HG02571 (cell line): ENCODE data around the gene FSTL4.
"Not testable (repeated sequence)": the region's sequence is repeated elsewhere in the genome, so short reads cannot be mapped to it uniquely, and the experiment has no call there.

Experiments
- ATAC-seq: cut with Tn5 transposase; IDR thresholded peaks from one replicate; pipeline ENCODE4 v1.9.1; 2021; ENCODE audit warnings: mild to moderate bottlenecking, moderate library complexity; ENCODE audit not compliant: unreplicated experiment

The FSTL4 gene

DNA sequence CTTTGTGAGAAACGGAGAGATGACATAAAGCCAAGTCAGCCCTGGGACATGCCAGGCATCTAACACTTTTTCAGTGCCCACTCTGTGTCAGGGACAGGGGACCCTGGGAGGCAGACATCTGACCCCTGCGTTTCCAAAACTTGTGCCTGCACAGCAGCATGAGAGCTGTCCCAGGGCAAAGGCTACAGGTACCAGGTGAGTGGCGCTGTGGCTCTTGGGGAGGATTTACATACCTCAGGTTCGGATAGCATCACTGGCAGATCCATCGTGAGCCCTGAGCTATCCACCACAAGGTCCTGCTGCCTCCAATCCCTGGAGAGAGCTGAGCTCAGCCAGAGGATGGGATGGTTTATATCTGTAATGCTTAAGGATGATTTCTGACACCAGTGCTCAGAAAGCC is 52.4 kb downstream of the FSTL4 start:
- no peak for ATAC-seq

DNA sequence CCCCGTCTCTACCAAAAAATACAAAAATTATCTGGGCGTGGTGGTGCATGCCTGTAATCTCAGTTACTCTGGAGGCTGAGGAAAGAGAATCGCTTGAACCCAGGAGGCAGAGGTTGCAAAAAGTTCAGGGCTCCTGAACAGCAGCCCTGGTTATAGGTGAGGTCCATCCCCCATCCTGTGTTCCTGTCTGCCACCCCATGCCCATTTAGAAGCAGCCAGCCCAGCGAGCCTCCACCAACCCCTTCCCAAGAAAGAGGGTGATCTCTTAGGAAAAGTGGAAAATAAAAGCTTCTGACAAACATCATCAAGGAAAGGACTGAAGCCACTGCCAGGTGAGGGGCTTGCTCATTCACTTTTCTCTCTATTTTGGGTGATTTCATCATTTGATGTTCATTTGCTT is 55.8 kb downstream of the FSTL4 start:
- ATAC-seq: no peak

DNA sequence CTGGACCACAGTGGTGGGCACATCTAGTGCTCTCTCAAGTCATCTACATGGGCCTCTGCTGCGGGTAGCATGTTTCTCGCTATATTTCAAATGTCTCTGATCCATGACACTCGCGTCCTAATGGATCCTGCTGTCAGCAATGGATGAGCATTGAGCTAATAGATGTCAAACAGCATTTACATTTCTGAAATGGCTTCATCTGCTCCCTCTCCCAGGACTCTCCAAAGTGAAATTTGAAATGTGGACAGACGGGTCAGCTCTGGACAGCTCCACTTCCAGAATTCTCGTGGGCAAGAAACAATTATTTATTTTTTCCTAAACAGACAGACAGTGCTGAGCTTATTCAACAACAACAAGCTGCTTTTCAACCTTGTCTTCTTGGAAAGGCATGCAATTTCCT is 58.1 kb downstream of the FSTL4 start:
- ATAC-seq: no peak

DNA sequence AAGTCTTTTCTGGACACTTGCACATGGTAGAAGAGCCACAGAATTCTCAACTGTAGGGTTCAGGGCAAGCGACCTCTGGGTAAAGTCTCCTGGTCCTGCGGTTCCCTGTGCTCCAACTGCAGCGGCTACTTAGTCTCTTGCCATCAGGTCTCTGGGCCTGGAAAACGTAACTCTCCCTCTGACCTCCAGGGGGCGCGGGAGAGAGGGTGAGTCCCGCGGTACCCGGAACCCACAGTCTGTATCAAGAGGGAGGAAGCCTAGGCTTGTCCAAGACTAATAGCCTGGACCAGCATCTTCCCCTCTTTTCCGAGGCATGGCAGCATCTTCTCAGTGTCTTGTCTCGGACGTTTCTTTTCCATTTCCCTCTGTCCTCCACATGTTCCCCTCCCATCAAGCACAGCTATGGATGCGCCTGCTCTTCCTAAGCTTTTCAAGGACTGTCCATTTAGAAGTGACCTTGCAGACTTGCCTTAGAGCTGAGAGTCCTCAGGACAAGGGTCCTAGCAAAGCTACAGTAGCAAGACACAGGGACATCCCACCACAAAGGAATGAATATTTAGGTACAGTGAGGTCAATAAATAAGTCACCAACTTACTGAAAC is 59.3 kb downstream of the FSTL4 start:
- no peak for ATAC-seq

DNA sequence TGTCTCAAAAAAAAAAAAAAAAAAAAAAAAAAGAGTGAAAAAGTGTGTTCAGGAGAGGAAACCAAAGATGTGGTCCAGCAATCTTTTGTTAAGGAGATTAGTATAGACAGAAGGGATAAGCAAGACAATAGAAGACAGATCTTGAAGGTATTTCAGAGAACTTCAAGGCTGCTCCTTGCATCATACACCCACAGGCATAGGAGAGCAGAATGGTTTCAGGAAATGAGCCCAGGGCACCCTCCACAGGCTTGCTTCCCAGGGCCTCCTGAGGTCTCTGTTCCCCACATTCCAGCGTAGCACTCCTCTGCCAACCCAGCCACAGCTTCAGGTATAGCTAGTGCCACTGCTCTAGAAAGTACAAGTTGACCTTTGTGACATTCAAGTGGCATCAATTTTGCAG is 65.8 kb downstream of the FSTL4 start:
- no peak for ATAC-seq

DNA sequence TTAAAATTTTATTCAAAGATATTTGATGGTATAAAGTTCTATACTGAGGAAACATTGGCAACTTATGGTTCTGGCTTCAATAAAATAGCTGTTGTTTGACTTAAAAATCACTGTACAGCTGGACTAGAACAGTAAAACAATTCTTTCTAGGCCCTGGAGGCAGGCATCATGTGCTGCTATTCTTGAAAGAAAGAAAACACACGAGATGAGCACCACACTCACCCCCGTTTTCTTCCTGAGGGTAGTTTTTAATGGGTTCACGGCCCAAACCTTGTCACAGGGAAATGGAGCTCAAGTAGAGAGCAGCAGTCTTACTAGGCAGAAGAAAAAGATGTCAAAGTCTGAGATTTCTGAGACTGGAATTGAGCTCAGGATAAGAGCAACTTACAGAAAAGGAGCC is 68.0 kb downstream of the FSTL4 start:
- no peak for ATAC-seq

DNA sequence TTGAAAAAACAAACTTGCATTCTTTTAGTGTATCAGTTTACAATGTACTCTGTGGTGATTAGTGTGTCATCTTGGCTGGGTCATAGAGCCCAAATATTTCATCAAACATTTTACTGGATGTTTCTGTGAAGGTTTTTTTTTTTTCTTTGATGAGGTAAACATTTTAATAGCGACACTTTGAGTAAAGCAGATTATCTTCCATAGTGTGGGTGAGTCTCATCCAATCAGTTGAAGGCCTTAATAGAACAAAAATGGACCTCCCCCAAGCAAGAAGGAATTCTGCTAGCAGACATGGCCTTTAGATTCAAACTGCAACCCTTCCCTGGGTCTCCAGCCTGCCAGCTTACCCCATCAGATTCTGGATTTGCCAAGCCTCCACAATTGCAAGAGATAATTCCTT is 72.5 kb downstream of the FSTL4 start:
- ATAC-seq: no peak

DNA sequence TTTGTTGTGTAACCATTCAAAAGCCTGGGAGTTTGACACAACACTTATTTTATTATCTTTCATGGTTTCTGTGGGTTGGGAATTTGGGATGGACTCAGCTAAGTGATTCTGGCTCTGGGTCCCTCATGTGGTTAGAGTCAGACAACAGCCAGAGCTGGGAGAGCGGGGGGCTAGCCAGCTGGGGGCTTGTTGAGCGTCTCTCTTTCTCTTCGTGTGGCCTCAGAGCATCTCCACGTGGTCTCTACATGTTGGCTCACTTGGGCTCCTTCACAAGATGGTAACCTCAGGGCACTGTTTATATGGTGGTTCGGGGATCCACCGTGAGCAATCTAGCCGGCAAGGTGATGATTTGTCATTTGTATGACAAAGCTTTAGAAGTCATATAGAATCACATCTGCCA is 73.6 kb downstream of the FSTL4 start:
- ATAC-seq: no peak

DNA sequence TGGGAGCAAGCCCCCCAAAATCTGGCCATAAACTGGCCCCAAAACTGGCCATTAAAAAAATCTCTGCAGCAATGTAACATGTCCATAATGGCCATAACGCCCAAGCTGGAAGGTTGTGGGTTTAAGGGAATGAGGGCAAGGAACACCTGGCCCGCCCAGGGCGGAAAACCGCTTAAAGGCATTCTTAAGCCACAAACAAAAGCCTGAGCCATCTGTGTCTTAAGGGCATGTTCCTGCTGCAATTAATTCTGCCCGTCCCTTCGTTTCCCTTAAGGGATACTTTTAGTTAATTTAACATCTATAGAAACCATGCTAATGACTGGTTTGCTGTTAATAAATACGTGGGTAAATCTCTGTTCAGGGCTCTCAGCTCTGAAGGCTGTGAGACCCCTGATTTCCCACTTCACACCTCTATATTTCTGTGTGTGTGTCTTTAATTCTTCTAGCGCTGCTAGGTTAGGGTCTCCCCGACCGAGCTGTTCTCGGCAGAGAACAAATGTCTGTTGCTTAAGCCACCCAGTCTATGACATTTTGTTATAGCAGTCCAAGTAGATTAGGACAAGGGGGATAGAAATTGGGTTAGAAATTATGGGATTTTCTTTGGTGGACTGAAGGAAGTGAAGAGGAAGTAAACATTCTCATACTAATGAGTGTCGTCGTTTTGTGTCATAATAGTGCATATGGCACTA is 77.0 kb downstream of the FSTL4 start:
- not testable (repeated sequence) for ATAC-seq

DNA sequence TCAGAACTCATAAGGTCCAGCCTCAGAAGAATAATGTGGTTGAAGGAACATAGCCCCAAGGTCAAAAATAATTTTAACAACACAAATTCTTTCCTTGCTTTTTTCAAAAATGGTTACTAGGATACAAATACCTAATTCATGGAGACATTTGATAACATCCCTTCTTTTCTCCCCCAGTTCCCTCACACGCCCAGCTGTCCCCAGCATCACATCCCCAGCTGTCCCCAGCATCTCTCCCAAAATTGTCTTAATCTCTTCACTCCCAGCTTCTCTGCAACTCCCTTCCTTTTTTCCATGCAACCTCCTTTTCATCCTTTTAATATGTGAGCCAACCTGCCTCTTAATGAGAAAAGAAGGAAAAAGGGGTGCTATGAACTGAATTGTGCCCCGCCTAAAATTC is 77.8 kb downstream of the FSTL4 start:
- no peak for ATAC-seq

DNA sequence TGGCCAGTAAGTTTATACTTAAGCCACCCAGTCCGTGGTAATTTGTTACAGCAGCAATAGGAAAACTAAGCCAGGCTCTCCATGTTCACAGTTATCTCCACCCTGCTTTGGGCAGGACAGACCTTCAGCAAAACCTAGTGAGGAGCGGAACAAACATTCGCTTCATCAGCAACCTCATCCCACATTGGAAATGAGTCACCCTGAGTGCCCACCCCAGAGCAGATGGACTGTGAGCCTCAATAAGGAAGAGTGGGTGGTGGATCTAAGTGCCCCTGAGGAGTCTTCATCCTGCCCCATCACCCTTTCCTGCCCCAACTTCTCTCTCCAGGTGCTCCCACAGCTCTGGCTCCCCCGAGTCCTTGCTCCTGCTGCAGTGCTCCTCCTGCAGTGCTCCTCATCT is 78.8 kb downstream of the FSTL4 start:
- ATAC-seq: no peak

DNA sequence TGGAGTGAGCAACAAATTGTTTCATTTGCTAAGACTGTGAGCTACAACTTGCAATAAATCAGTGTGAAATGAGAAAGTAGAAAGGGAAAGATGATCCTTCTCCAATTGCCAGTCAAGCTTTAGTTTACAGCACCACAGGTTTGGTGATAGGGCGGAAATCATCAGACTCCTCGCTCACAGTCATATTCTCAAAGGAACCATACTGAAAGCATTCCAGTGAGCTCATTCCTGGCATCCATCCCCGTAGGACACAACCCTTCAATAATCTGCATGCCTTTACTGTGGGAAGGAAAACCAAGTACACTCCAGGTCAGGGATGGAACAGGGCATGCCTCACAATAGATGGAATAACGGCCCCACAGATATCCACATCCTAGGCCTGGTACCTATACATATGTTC is 80.7 kb downstream of the FSTL4 start:
- ATAC-seq: no peak

DNA sequence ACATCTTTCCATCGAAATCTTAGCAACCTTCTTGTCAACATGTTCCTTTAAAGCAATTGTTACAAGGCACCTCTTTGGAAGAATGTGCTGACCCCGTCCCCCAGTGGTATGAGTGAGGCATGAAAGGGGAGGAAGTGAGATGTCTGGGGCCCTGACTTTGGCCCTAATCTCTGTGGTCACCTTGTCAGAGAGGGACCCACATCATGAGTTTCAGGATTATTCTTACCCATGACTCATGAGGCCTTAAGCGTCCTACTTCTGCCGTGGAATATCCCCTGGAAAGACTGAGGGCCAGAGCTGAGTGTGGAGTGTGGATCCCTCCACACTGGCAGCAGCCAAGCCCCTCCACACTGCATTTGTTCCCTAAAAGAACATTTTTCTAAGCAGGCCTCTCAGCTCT is 81.2 kb downstream of the FSTL4 start:
- peak; percentile 62 for ATAC-seq

DNA sequence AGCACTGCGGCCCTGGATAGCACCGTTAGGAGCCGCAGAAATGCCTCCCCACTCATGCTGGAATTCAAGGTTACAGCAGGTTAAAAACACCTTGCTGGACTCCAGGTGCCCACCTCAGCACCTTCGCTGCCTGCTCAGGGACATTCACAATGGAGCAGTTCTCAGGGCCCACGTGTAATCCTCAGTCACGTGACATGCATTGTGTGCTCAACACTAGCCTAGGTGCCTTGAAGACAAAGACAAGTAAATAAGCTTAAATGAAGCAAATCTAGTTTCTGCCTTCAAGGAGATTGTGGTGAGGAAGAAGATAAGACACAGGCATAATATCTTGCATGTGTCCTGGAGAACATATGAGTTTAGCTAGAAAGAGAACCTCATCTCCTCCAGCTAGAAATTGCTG is 82.1 kb downstream of the FSTL4 start:
- no peak for ATAC-seq

DNA sequence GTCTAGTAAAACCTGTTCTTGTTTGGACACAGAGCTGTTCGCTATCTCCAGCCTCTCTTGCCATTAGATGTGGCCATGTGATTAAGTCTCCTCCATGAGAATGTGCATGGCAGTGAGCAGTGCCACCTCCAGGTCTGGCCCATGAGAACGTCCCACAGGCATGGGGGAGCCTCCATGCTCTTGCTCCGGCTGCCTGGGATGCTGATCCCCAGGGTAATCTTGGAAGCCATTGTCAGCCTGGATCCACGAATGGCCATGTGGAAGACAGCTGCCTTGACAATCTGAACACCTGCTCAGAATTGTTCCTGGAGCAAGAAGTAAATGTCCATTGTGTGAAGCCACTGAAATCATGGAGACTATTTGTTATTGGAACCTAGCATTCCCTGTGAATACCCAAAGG is 83.5 kb downstream of the FSTL4 start:
- no peak for ATAC-seq

DNA sequence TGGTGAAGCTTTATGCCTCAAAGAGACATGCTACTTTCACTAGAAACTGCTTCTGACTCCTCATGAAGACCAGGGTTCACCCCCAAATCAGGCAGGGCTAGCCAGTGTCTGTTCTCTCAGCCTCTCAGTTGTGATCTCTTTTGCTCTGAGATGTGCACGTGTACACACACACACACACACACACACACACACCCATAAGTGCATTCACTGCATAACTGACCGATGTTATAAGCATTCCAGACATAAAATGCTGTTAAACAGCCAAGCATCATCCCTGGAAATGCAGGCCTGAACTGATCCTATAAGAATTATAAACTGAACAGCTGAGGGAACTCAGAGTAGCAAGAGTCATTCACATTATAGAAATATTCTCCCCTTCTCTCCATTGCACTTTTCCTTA is 85.0 kb downstream of the FSTL4 start:
- no peak for ATAC-seq

DNA sequence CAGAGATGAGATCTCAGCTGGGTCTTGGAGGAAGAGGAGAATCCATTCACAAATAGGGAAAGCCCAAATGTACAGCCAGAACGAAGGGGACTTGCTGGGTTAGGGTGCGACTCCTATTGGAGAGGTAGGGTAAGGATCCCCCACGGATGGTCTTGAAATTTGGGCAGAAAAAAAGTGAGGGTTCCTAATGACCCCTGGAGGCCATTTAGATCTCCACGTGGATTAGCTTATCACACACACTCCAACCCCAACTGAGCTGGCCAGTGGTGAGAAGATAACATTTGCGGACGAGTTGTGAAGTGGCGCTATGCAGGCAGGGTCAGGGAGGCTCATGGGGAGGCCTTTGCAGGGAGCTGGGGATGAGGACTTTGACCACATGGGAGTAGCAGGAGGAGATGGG is 86.0 kb downstream of the FSTL4 start:
- ATAC-seq: no peak

DNA sequence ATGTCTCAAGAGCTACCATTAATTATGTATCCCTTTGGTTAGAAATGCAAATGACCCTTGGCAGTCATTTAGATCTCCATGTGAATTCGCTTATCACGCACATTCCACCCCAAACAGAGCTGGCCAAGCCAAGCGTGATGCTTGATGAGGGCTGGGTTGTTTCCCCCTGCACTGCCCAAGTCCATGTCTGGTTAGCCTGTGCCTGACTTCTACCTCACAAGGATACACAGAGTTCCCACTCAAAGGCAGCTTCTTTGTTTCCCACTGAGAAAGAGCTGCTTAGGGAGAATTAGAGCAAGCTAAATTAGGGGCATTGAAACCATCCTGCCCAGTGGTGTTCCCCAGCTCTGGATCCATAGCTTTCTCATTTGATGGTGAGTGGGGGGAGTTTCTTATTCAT is 87.2 kb downstream of the FSTL4 start:
- ATAC-seq: no peak

DNA sequence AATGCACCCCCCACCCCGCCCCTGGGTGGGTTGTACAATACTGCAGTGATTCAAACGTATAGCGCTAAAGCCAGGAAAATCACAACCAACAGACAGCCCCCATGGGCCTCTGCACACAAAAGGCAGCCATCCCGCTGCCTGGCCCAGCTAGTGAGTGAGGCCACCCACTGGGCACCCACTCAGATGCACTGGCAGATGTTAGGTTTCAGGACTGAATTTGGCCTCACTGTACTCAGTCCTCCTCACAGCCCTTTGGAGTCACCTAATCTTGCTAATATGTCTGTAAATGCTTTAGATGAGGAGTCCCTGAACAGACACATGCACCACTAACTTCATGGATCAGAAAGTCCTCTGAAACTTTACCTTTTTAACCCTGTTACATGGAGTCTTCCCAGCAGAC is 87.7 kb downstream of the FSTL4 start:
- no peak for ATAC-seq

DNA sequence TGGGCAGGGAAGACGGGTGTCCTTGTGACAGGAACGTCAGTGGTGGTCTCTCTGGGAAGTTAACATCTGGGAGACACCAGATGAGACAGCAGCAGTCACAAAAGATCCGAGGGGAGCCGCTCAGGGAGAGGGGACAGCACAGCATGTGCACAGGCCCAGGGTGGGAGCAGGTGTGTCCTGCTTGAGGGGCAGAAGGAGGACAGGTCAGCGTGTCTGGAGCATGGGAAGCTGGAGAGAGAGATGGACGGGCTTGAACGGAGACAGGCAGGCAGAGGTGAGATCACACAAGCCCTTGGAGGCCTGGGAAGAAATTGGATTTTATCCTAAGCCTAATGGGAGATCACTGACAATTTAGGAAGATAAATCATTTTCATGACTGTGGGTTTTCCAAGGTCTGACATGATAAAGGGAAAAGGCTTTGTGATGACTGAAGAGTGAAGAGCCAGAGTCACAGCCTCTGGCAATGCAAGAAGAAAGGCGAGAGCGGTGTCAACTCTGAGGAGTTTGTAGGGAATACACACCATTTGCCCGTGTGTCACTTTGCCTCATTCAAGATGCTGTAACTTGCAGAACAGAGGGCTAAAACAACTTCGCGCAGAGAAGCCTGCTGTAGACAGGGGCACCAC is 88.3 kb downstream of the FSTL4 start:
- no peak for ATAC-seq

DNA sequence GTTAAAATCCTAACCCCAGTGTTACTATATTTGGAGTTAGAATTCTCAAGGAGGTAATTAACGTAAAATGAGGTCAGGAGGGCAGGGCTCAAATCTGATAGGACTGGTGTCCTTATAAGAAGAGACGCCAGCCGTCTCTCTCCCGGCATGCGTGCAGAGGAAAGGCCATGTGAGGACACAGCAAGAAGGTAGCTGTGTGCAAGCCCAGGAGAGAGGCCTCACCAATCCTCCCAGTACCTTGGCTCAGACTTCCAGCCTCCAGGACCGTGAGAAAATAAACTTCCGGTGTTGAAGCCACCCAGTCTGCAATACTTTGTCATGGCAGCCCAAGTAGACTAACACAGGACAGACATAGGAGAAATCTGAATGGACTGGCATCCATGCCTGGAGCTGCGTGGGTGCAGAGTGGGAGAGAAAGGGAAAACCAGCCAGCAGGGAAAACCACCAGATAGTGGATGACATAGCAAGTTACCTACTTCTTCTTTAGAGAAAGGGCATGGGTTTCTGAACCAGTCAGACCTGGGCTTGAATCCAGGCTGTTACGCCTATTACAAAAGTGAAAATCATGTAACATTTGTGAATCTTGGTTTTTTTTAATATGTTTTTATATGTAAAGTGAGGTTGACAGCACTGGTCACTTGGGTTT is 89.2 kb downstream of the FSTL4 start:
- ATAC-seq: no peak

DNA sequence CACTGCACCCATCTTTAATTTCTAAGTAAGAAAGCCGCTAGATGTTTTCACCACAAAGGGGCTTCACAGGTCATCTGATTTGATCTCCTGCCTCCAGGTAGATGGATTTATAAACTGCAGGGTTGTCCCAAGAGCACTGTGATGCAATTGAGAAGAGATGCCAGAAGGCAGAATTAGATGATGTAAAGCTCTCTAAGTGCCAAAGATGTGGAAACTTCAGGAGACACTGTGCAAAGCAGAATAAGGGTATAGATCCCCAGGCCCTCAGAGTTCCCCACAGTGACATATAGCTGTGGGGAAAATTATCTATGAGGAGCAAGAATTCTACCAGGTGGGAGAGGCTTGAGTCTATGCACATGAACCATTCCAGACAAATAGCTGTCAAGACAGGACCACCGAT is 90.5 kb downstream of the FSTL4 start:
- no peak for ATAC-seq
